ENCODE measurements around the gene MPP3. TPM values are rescaled to one million over a fixed set of nuclear protein-coding genes. Genes with fewer than 3 reads are reported as not detected.
A peak's percentile ranks its signal among the peaks of the same experiment; 100 is the strongest.

The MPP3 gene
- total RNA-seq, 1 donor from 2014 or later, result 13.8 TPM

GRCh38 chr17:43788540-43788939, 44.4 kb downstream of the MPP3 start:
- ATAC-seq, result no peak
- intact Hi-C loops (cut with DNase I), result no loop called here
- no peak for DNase-seq (ENCODE audit: low spot score)

- intact Hi-C loops (cut with DNase I), result no loop called here
- no peak for ATAC-seq
- DNase-seq (ENCODE audit: low spot score), result no peak
Measured at GRCh38 chr17:43787728-43788127, 45.2 kb downstream of the MPP3 start.

- no peak for DNase-seq (ENCODE audit: low spot score)
- intact Hi-C loops (cut with DNase I), result no loop called here
Measured at GRCh38 chr17:43784628-43785101, 48.3 kb downstream of the MPP3 start.

GRCh38 chr17:43784068-43784467, 48.9 kb downstream of the MPP3 start:
- intact Hi-C loops (cut with DNase I), result no loop called here
- DNase-seq (ENCODE audit: low spot score), result no peak
- ATAC-seq, result no peak

More at GRCh38 chr17:43784628-43785101, 48.3 kb downstream of the MPP3 start:
- no peak for ATAC-seq

- intact Hi-C loops (cut with DNase I), result no loop called here
- no peak for DNase-seq (ENCODE audit: low spot score)
- no peak for ATAC-seq
Measured at GRCh38 chr17:43782913-43783680, 49.8 kb downstream of the MPP3 start.

- no peak for ATAC-seq
- DNase-seq (ENCODE audit: low spot score), result no peak
- intact Hi-C loops (cut with DNase I), result no loop called here
Measured at GRCh38 chr17:43780135-43780534, 52.8 kb downstream of the MPP3 start, which contains the start of gene CFAP97D1. CFAP97D1 (plus strand) TSS chr17:43780435; CDS start chr17:43780463, 28 bp downstream.

GRCh38 chr17:43779145-43780125, 53.5 kb downstream of the MPP3 start:
- DNase-seq (ENCODE audit: low spot score), result no peak
- ATAC-seq, result peak; percentile 6
- intact Hi-C loops (cut with DNase I), result no loop called here

GRCh38 chr17:43778337-43779144, 54.4 kb downstream of the MPP3 start, which contains the start of gene DUSP3:
DUSP3 (minus strand) TSS chr17:43778977; CDS start chr17:43778924, 53 bp downstream.
- DNase-seq (ENCODE audit: low spot score) (peak; percentile 98), ATAC-seq (peak; percentile 93)
- intact Hi-C loops (cut with DNase I), result no loop called here

- ATAC-seq, result no peak
- no peak for DNase-seq (ENCODE audit: low spot score)
- intact Hi-C loops (cut with DNase I), result no loop called here
Measured at GRCh38 chr17:43774304-43775250, 58.4 kb downstream of the MPP3 start.

GRCh38 chr17:43772877-43773648, 59.9 kb downstream of the MPP3 start:
- ATAC-seq (peak; percentile 14), DNase-seq (ENCODE audit: low spot score) (no peak)
- intact Hi-C loops (cut with DNase I), result no loop called here

GRCh38 chr17:43771463-43771862, 61.5 kb downstream of the MPP3 start:
- no peak for DNase-seq (ENCODE audit: low spot score)
- intact Hi-C loops (cut with DNase I), result no loop called here
- no peak for ATAC-seq

GRCh38 chr17:43770957-43771356, 62.0 kb downstream of the MPP3 start:
- intact Hi-C loops (cut with DNase I), result no loop called here
- DNase-seq (ENCODE audit: low spot score) (no peak), ATAC-seq (no peak)

- ATAC-seq (no peak), DNase-seq (ENCODE audit: low spot score) (no peak)
- intact Hi-C loops (cut with DNase I), result no loop called here
Measured at GRCh38 chr17:43769859-43770258, 63.1 kb downstream of the MPP3 start.

- intact Hi-C loops (cut with DNase I), result no loop called here
- no peak for ATAC-seq
- no peak for DNase-seq (ENCODE audit: low spot score)
Measured at GRCh38 chr17:43769426-43769825, 63.5 kb downstream of the MPP3 start.

GRCh38 chr17:43768943-43769342, 64.0 kb downstream of the MPP3 start:
- no peak for DNase-seq (ENCODE audit: low spot score)
- ATAC-seq, result no peak
- intact Hi-C loops (cut with DNase I), result no loop called here

GRCh38 chr17:43768382-43768781, 64.6 kb downstream of the MPP3 start:
- DNase-seq (ENCODE audit: low spot score), result no peak
- intact Hi-C loops (cut with DNase I), result no loop called here
- ATAC-seq, result peak; percentile 66

GRCh38 chr17:43767713-43768059, 65.3 kb downstream of the MPP3 start:
- ATAC-seq, result no peak
- intact Hi-C loops (cut with DNase I), result no loop called here
- DNase-seq (ENCODE audit: low spot score), result no peak
